Skin of body (tissue), 2 donors: Measurements from ENCODE around the gene ALDH1A2. TPM values are rescaled to one million over a fixed set of nuclear protein-coding genes. Genes with fewer than 3 reads are reported as not detected.
A peak's percentile ranks its signal among the peaks of the same experiment; 100 is the strongest.

ENCODE experiments used
- DNase-seq: peaks from one replicate; lab custom pipeline; 2025; lab: John Stamatoyannopoulos, UW
- total RNA-seq: library from RNA; depleted of rRNA; stranded (reverse); fragments of >200 nt; gene quantifications from one replicate; pipeline ENCODE4 v1.2.3, GENCODE V29; 2014

The ALDH1A2 gene
- total RNA-seq, 1 donor from 2014 or later: 3.9 TPM

- no peak for DNase-seq
Observed at GRCh38 chr15:57945616-57946015, 119.9 kb downstream of the ALDH1A2 start.

- DNase-seq: no peak
Observed at GRCh38 chr15:57943754-57944420, 121.6 kb downstream of the ALDH1A2 start.

- no peak for DNase-seq
Observed at GRCh38 chr15:57943171-57943570, 122.3 kb downstream of the ALDH1A2 start.

- no peak for DNase-seq
Observed at GRCh38 chr15:57941816-57942215, 123.7 kb downstream of the ALDH1A2 start.

- DNase-seq: no peak
Observed at GRCh38 chr15:57932348-57932747, 133.2 kb downstream of the ALDH1A2 start.

GRCh38 chr15:57931570-57931969 lies 133.9 kb downstream of the ALDH1A2 start:
- no peak for DNase-seq

GRCh38 chr15:57927091-57927631 lies 138.3 kb downstream of the ALDH1A2 start:
- DNase-seq: no peak

GRCh38 chr15:57925650-57926049 lies 139.9 kb downstream of the ALDH1A2 start:
- no peak for DNase-seq

- no peak for DNase-seq
Observed at GRCh38 chr15:57924598-57924997, 140.9 kb downstream of the ALDH1A2 start.

GRCh38 chr15:57923750-57924149 lies 141.8 kb downstream of the ALDH1A2 start:
- DNase-seq: no peak

GRCh38 chr15:57923306-57923705 lies 142.2 kb downstream of the ALDH1A2 start:
- peak; percentile 87 for DNase-seq

GRCh38 chr15:57922776-57923175 lies 142.7 kb downstream of the ALDH1A2 start:
- no peak for DNase-seq

- no peak for DNase-seq
Observed at GRCh38 chr15:57921371-57921770, 144.1 kb downstream of the ALDH1A2 start.

GRCh38 chr15:57920911-57921310 lies 144.6 kb downstream of the ALDH1A2 start:
- DNase-seq: no peak

- DNase-seq: no peak
Observed at GRCh38 chr15:57919754-57920153, 145.8 kb downstream of the ALDH1A2 start.

GRCh38 chr15:57917998-57918397 lies 147.5 kb downstream of the ALDH1A2 start:
- no peak for DNase-seq

GRCh38 chr15:57916695-57917094 lies 148.8 kb downstream of the ALDH1A2 start:
- no peak for DNase-seq

GRCh38 chr15:57915827-57916531 lies 149.5 kb downstream of the ALDH1A2 start:
- no peak for DNase-seq

- no peak for DNase-seq
Observed at GRCh38 chr15:57914350-57915055, 151.0 kb downstream of the ALDH1A2 start.

- DNase-seq: no peak
Observed at GRCh38 chr15:57911247-57911646, 154.3 kb downstream of the ALDH1A2 start.

- DNase-seq: no peak
Observed at GRCh38 chr15:57910672-57911071, 154.8 kb downstream of the ALDH1A2 start.

- DNase-seq: no peak
Observed at GRCh38 chr15:57909388-57909787, 156.1 kb downstream of the ALDH1A2 start.
